ENCODE measurements around the gene FAM236C. TPM values are rescaled to one million over a fixed set of nuclear protein-coding genes. Genes with fewer than 3 reads are reported as not detected.

The FAM236C gene
- polyA plus RNA-seq, 1 of the 3 experiments (the other 2 are of a cell fraction), result not detected

Other genes starting within 250 kb of the FAM236C start
- gene PHKA1, start 198.3 kb upstream of the FAM236C start, polyA plus RNA-seq (2012; rRNA removed), result 4.8 and 6.2 TPM in 2 replicates
- not detected in 2 replicates for gene DMRTC1B, start 135.7 kb upstream of the FAM236C start, polyA plus RNA-seq (2012; rRNA removed)
- gene FAM236B, start 130.0 kb upstream of the FAM236C start, polyA plus RNA-seq (2012; rRNA removed), result not detected in 2 replicates
- gene FAM236D, start 104.4 kb upstream of the FAM236C start, polyA plus RNA-seq (2012; rRNA removed), result not detected in 2 replicates
- not detected in 2 replicates for gene FAM236A, start 25.6 kb downstream of the FAM236C start, polyA plus RNA-seq (2012; rRNA removed)
- not detected in 2 replicates for gene DMRTC1, start 31.2 kb downstream of the FAM236C start, polyA plus RNA-seq (2012; rRNA removed)
- gene PABPC1L2B, start 90.3 kb downstream of the FAM236C start, polyA plus RNA-seq (2012; rRNA removed), result 0.05 TPM in 2 replicates
- gene PABPC1L2A, start 166.9 kb downstream of the FAM236C start, polyA plus RNA-seq (2012; rRNA removed), result not detected in 2 replicates